ENCODE results near the gene IGSF6.
"Not testable (repeated sequence)": the region's sequence is repeated elsewhere in the genome, so short reads cannot be mapped to it uniquely, and the experiment has no call there.

The IGSF6 gene

DNA sequence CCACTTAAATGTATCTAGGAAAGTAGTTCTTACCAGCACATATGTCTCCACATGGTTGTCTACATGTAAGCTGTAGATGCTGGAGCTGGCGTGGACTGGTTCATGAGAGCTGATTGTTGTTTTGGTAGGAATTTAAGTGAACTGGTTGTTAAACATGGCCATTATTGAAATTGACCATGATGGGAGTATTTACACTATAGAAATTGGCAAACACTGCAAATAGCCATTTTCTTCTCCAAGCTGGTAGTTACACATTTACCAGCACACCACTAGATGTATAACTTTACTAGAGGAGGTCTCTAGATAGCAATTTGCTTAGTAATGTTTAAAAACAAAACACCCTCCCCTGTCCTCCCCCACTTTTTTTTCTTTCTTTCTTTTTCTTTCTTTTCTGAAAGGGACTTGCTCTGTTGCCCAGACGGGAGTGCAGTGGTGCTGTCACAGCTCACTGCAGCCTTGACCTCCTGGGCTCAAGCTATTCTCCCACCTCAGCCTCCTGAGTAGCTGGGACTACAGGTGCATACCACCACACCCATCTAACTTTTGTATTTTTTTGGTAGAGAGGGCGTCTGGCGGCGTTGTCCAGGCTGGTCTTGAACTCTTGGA, 24.2 kb downstream of the IGSF6 start:
- no peak for DNase-seq

DNA sequence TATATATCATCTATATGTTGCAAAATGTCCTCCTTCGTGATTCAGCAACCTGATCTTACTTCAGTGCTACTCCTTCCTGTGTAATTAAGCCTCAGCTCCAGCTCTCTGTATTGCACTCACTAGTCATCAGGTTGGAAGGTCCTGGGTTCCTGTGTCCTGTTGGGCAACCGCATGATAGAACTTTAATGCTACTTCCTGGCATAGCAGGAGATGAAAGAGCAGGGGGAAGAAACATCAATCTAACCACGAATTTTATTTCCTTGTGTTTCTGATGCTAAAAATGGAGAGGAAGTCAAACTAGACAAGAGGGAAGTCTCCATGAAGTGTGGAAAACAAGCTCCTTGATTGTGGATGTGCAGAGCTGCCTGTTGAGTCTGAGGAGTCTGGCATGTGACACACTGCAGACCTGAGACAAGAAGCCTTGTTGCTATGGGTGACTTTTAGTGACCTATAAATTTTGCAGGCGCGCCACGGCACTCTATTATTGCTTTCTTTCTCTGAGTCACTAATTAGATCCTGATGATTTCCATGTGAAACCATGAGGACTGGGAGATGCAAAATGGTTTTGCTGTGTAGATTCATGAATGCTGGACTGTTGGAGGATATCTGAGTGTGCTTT, 25.6 kb downstream of the IGSF6 start:
- DNase-seq: peak; percentile 39

DNA sequence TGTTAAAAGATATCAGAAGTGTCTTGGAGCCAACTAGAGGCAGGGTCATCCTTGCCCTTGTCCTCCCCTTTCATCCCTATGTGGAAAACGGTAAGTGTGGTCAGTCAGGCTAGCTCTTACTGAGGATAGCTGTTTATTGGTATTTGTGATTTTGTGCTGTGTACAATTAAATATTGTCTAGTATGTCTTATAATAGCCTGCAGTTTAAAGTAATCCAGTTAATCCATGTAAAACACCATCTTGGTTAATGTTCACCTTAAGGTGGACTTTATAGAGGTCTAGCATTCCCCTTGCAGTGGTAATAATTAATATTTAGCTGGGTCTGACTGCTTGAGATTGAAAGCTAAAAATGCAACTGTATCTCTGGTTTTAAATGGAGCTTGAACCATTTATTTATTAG, 27.4 kb downstream of the IGSF6 start:
- DNase-seq: no peak

DNA sequence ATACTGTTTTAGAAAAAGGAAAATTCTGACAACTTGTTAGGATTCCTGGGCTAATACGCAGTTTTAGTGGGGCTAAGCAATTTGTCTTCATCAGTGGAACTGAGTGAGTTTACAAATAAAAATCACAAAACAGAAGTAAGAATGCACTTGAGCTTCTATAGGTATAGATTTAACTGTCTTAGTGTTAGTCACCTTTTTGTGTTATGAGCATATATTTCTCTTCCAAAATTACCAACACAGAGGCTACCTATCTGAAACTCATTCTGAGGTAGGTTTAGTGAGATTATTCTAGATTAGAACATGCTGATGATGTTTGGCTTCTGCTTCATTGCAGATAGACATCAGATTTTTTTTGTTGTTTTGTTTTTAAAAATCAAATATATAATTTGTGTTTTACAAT, 29.9 kb downstream of the IGSF6 start:
- DNase-seq: no peak

DNA sequence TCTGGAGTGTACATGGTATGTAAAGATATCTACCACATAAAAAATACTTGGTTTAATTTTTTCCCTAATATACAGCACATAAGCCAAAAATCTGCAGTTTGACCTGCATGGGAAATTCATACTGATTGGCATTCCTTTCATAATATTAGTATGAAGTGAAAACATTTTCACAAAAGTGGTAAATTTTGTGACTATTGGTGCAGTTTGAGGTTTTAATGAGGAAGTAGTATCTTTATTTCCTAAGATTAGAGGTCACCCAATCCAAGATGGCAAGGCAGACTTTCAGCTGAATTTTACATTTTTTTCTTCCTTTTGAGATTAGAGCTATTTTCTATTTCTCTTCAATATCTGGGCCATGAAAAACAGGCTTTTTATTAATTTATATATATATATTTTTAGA, 31.8 kb downstream of the IGSF6 start:
- DNase-seq: no peak

DNA sequence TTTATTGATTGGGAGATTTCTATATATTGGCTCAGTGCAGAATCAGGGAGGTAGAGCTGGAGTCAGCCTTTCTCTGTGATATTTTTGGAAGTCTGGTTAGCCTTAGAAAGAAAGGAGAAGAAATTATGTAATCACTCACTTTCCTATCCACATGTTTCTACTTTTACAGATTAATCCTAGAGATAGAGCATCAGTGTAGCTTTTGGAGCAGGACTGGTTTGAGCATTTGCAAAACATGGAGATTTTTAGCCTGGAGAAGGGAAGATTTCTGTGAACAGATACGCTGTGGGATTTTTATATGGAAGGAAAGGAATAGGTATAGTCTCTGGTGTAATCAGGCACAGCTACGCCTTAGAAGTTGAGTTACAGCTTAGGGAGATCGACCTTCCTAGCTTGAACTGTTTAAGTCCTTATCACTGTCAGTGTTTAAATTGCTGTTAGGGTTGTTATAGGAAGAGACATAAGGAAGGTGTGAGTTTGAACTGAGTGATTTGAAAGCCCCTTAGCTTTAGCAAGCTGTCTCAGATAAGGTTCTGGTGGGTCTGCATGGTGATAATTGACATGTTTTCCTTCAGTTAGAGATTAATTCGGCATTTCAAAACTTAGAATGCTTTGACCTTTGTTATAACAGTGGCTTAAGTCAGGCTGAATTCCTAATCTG, 32.5 kb downstream of the IGSF6 start:
- DNase-seq: no peak

DNA sequence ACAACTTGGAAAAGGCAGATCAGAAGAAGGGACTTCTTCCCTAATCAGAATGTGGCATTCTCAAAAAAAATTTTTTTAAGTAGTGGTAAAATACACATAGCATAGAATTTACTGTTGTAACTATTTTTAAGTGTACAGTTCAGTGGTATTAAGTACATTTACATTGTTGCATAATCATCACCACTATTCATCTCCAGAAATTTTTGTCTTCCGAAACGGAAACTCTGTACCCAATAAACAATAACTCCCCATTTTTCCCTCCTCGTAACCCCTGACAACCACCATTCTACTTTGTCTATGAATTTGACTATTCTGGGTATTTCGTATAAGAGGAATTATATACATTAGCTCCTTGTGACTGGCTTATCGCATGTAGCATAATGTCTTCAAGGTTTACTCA, 34.1 kb downstream of the IGSF6 start:
- no peak for DNase-seq

DNA sequence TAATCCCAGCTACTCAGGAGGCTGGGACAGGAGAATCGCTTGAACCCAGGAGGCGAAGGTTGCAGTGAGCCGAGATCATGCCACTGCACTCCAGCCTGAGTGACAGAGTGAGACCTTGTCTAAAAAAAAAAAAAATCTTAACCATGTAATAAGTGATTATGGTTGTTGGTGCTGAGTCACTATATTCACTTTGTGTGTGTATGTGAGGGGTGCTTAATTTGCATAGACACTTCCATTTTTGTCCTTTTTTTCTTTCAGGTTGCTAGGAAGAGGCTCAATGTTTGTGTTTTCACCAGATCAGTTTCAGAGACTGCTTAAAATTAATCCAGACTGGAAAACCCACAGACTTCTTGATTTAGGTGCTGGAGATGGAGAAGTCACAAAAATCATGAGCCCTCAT, 34.8 kb downstream of the IGSF6 start:
- no peak for DNase-seq

DNA sequence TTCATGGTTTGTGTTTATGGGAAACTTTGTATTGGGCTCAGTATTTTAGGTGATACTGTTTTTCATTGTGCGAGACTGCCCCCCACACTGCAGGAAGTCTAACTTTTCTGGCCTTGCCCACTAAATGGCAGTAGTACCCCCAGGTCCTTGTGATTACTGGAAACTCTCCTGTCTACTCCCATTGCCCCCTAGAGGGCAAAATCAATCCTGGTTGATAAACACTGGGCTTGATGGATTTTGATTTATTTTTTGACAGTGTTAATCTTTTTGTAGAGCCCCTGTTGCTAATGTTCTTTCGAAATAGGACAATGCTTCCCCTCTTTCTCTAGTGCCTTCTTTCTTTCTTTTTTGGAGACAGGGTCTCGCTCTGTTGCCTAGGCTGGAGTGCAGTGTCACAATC, 37.5 kb downstream of the IGSF6 start:
- no peak for DNase-seq

DNA sequence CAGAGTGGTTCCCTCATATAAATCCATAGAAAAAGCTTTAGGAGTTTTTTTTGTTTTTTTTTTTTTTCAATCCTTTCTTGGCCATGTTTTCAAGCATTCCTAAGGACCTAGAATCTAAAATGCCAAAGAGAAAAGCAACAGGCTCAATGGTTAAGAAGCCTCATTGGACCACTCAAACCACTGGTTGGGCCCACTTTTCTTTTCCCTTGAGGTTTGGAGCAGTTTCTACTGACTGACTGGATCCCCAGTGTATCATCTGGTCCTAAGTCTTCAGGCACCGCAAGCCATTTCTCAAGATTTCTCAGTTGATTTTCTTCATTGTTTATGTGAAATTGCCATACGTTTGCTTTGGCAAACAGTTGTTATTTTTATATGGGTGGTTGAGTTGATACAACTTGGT, 38.6 kb downstream of the IGSF6 start:
- DNase-seq: no peak

DNA sequence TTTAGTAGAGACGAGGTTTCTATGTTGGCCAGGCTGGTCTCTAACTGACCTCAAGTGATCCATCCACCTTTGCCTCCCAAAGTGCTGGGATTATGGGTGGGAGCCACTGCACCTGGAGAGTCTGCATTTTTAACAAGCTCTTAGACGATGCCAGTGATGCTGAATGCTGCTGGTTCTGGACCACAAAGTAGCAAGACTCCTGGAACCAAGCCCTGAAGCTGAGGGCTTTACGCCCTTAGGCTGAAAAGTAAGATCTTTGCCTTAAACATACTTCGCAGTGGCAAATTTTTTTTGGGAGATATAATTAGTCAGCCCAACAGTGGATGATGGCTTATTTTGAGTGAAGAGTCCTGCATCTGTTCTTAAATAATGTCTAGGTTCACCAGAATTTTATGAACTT, 39.0 kb downstream of the IGSF6 start:
- DNase-seq: no peak

DNA sequence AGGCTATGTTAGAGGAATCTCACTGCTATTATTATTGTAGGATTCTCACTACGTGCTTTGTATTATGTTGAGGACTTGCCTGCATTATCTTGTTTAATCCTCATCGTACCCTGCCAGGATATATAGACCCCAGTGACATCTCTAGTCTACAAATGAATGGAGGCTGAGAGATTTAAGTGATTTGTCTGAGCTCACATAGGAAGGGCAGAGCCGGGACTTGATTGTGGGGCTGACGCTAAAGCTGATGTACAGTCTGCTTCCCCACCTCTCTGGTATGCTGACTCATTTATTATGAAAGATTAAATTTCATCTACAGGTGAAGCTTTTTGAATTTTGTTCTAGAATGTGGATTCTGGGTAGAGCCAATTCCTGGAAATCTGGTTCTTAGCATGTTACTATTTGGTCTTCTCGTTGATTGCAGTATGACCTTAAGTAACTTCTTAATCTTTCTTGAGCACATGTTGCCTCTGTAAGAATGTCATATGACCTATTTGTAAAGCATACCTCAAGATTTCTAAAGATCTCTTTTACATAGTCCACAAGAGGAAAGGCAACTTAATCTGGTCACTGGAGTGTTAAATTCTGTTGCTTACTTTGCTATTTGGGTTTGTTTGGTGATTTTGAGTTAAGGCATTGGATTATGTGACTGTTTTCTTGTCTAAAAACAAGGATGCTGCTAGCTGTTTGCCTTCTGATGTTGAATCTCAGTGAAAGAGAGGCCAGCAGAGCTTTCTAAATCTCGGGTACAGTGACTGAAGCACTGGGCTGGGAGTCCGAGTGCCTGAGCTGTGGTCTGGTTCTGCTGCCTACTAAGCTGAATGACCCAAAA, 40.6 kb downstream of the IGSF6 start:
- DNase-seq: no peak

DNA sequence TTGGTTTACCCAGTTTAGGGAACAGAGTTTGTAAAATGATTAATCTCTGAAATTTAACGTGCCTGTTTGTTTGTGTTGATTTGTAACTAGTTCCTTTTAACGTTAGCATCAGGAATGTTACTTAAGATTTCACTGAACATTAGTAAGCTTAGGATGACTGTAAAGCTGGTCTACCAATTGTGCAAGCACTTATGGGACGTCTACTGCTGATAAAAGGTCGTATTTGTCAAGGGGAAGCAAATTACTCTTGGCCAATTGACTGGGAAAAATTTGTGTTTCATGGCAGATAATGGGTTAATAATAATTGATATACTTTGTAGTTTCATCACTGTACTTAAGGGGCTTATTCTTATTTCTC, 41.2 kb downstream of the IGSF6 start:
- DNase-seq: no peak

DNA sequence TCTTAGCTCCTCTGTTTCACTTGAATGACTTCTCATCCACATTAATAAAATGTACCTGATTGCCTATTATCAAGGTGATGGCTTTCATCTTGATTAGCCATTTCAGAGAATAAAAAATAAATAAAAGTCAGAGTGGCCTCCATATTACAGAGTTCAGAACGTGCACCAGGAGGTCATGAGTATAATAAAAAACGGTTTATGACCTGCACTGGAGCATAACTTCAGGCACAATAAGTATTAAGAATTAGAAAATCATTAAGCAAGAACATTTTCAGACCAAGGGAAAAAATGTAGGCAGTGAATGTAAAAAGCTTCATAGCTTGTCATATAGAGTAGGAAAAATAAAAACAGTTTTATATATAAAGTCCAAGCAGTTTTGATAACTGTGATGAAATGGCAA, 41.6 kb downstream of the IGSF6 start:
- no peak for DNase-seq

DNA sequence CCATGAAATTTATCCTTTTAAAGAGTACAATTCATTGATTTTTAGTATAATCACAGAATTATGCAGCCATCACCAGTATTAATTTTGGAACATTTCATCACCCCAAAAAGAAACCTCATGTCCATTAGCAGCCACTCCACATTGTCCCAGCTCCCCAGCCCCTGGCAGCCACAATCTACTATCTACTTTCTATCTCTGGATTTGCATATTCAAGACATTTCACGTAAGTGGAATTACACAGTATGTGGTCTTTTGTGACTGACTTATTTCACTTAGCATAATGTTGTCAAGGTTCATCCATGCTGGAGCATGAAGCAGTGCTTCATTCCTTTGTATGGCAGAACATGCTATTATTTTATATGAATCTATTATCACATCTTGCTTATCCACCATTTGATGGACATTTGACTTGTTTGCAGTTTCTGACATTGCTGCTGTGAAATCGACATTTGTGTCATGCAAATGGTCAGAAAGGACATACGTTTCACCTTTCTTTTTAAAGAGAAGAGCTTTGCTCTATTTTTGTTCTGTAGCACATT, 42.3 kb downstream of the IGSF6 start:
- no peak for DNase-seq

DNA sequence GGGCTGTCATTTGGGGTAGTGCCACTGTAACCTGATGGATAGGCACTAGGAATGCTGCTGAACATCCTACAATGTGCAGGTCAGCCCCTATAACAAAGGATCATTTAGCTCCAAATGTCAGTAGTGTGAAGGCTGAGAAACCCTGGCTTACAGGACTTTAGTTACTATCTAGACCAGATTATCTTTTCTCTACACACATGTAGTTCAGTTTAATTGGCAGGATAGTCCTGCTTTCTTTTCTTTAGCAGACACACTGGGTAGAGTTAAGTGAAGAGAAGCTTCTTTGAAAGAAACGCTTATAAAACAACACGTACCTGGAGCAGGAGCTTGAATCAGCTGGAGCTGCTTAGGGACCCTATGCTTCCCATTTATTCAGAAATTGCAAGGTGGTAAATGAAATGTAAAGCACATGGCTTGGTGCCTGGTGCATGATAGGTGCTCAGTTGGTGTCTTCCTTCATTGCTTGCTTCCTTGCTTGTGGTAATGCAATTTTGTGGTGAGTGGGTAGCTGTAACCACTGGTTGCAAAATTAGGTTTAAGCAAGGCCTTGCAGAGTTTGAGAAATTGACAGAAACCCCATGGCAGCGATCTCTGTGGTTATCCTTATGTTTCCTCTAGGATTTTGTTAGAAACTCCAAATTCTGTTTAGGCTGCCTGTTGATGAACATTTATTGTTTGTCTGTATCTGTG, 43.6 kb downstream of the IGSF6 start:
- peak; percentile 49 for DNase-seq

DNA sequence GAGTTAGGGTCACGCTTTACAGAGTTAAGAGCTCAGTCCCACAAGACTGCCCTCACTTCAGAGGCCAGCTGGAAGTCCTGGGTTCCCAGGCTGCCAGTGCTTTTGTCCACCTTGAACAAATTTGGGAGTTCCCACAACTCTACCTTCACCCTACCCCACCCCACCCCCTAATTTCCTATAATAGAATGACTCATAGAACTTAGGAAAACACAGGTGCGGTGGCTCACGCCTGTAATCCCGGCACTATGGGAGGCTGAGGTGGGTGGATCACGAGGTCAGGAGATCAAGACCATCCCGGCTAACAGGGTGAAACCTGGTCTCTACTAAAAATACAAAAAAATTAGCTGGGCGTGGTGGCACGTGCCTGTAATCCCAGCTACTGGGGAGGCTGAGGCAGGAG, 46.6 kb downstream of the IGSF6 start:
- not testable (repeated sequence) for DNase-seq

DNA sequence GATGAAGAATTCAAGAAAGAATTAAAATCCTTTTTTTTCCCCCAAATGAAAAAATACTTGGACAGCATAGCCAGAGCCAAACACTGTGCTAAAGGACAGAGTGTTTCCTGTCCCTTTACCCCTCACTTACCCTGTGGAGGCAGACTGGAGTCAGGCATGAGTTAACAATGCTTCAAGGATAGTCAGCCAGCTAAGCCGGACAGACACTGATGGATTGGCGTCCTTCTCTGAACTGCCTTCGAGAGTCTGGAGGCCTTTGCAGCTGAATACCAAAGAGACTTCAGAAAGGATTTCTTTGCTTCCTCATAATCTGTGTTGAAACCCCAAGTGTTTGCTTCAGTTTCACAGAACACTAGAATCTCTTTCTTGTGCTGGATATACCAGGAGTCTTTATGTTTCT, 48.5 kb downstream of the IGSF6 start:
- no peak for DNase-seq

DNA sequence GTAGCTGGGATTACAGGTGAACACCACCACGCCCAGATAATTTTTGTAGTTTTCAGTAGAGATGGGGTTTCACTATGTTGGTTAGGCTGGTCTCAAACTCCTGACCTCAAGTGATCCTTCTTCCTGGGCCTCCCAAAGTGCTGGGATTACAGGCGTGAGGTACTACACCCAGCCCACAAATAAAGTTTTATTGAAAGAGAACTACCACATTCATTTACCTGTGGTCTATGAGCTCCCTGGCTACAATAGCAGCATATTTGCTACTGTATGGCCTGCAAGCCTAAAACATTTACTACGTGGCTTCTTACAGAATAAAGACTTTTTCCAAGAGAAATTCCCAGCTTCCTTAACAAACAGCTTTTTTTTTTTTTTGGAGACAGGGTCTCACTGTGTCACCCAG, 49.6 kb downstream of the IGSF6 start:
- no peak for DNase-seq

DNA sequence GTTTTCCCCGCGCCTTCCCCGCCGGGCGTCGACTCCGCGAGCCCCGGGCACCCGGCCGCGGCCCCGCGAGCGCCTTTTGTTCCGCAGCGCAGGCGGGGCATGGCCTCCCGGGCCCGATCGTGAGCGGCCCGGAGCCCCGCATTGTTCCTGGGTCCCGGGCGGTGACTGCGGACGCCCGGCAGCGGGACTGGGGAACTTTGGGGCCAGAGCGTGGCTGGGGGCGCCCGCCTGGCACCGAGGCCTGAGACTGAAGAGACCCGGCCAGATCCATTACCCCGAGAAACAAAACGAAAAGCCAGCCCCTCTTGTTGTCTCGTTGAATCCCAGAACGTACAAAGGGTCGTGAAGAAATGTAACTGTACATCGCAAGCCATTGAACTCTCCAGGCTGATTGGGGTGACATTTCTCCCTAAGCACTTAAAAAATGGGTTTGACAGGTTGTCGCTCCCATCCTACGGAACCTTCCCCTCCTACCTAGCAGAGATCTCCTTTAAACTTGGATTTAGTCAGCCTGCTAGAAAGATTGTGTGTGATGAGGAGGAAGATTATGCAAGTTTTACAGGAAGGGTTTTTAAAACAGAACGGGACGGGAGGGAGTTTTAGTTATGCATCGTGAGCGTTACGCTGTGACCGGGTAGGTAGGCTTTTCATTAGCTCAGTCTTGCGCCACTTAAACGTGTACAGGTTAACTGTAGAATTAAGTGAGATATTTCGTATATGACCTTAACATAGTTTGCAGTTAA, 52.2 kb downstream of the IGSF6 start:
- DNase-seq: peak; percentile 71

DNA sequence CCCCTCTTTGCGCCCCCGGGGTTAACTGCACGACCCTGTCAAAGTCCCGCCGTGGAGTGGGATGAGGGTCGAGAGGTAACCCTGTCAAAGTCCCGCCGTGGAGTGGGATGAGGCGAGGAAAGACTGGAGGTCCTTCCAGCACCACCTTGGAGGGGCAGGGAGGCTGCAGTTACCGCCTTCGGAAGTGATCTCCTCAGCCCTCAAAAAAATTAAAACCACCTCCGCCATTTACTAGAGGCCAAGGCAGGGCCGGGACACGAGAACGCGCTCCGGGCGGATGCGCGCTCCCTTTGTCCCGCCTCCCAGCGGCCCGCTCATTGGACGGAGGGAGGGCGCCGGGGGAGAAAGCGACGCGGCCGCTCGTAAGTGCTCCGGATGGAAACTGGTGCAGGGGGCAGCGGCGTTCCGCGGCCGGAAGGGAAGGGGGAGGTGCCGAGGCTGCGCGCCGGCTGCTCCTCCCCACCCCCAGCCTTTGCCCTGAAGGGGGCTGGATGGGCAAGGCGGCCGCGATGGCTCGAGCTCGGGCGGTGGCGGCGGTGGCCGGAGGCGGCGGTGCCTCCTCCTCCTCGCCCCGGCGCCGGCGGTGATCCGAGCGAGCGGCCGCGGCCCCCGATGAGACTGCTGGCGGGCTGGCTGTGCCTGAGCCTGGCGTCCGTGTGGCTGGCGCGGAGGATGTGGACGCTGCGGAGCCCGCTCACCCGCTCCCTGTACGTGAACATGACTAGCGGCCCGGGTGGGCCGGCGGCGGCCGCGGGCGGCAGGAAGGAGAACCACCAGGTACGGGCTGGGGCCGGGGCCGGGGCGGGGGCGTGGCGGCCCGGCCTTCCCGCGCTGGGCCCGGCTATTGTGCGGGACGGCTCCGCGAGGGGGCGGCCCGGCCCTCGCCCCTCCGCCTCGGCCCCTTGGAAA, 53.0 kb downstream of the IGSF6 start, which contains the start of gene METTL9:
METTL9 (plus strand) TSS at position 456 of the 909 bp plus-strand sequence; CDS start at position 613, 157 bp downstream.
- peak; percentile 69 for DNase-seq
